Measurements from ENCODE around the gene KRT32. TPM values are rescaled to one million over a fixed set of nuclear protein-coding genes. Genes with fewer than 3 reads are reported as not detected.

The KRT32 gene
- total RNA-seq, 1 experiment from 2014 or later: 0.42 TPM

DNA sequence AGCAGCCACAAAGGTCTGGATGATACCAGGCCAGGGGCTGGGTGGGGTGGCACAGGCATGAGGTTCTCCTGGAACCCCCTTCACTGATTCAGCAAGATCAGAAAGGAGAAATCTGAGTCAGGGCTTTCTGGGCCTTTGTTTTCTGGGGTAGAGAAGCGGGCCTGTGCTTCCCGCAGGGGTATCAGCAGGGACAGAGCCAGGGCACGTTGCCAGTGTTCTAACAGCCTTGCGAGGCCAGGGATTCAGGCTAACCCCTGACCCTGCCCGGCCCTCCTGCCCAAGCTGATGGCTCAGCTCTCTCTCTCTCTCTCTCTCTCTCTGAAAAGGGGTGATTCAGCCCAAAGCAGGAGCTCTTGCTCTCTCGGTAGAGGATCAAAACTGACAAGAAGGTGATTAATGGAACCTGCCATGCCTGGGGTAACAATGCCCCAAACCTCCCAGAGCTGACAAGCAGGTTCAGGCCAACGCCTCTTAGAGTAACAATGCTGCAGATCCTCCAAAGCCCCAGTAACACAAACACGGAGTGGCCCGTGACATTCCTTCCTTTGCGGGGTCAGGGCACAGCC lies 40.2 kb upstream of the KRT32 start (continued):
- no peak for TF ChIP-seq SRF (IDR thresholded peaks at IDR 0.05; ENCODE audit: low read depth)
- TF ChIP-seq SP1 (IDR thresholded peaks at IDR 0.05; ENCODE audit: low read depth): no peak

DNA sequence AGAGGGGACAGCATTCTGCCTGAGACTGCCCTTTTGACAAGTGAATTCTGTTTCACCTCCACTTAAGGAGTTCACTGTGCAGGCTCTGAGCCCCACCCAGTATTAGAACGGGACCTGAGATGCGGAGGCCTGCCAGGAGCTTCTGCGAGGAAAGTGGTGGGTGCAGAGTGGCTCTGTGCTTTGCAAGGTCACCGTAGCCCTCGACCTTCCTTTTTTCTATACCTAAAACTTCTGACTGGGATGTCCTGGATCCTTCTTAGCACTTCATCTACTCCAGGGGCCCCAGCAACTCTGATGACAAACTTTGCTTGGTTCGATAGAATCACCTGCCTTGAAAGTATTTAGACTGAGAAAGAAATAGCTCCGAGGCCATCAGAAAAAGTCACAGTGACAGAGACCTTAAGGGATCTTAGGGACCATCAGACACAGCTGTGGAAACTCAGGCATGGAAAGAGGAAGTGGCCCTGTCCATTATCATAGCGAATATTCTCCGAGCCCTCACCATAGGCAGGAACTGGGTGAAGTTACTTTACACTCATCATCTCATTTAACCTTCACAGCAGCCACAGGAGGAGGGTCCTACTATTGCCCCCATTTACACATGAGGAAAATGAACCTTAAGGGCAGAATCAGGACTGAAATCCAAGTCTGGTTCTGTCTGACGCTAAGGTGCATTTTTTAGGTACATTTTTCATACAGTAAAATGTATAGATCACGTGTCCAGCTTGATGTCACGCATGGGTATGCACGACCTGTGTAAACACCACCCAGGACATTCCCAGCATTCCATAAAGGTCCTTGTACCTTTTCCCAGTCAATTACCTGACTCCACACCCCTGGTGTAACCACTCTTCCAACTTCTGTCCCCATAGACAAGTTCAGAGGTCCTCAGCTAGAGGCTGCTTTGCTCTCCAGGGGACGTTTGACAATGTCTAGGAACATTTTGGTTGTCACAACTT lies 38.9 kb upstream of the KRT32 start:
- intact Hi-C loops (cut with micrococcal nuclease): no loop called here
- ChIA-PET RAD21 (ENCODE audit: low non-redundant PET in 1 of 2, low total read pairs in 2 of 2, uncharacterized antibody in 2 of 2, unreplicated experiment in 2 of 2) (no interaction called here), CTCF (no interaction called here), POLR2A (interaction anchor here (1.3 kb wide), 1 partner anchor 10 kb away, joined by 4 read pairs; no protein-coding TSS in a partner anchor)
- Histone ChIP-seq H3K4me2 (ENCODE audit: low read length) (no peak overlapping the region), H3K27ac (ENCODE audit: low read depth, low read length) (no peak overlapping the region), H3K9me3 (ENCODE audit: control insufficient read depth in 1 of 2, insufficient read depth in 1 of 2, low read depth in 1 of 2, low read length in 2 of 2) (no peaks in the 10 kb centered on the region), H2AFZ (ENCODE audit: low read depth, low read length, poor library complexity, severe bottlenecking) (no peak overlapping the region), H3K27me3 (ENCODE audit: insufficient read depth, low read length) (no peaks in the 10 kb centered on the region), H3K4me3 (replicated peaks in 1 of 2; ENCODE audit: low read depth in 1 of 2, low read length in 2 of 2) (no peak overlapping the region), H3K9me2 (ENCODE audit: insufficient read depth) (no peaks in the 10 kb centered on the region), H4K20me1 (ENCODE audit: insufficient read depth) (no peaks in the 10 kb centered on the region), H3K36me3 (ENCODE audit: control insufficient read depth in 1 of 2, insufficient read depth in 2 of 2, low read length in 2 of 2) (no peaks in the 10 kb centered on the region), H3K79me2 (ENCODE audit: insufficient read depth, low read length) (no peaks in the 10 kb centered on the region), H3K4me1 (ENCODE audit: control insufficient read depth in 1 of 2, insufficient read depth in 2 of 2, low read length in 2 of 2) (peaks cover 8 to 45% of the 10 kb centered on the region in 2 experiments; a peak in 3 of 4 replicates), H3K9ac (ENCODE audit: low read length) (no peak overlapping the region)
- ATAC-seq (no peak), DNase-seq (ENCODE audit: low read depth, low spot score) (no peak)
- BruUV-seq (replicated peaks): no TSS peak
- TF ChIP-seq POLR2A (IDR thresholded peaks at IDR 0.05; ENCODE audit: borderline replicate concordance, extremely low read depth, insufficient read depth, insufficient read length): no peak
- TF ChIP-seq SRF (IDR thresholded peaks at IDR 0.05; ENCODE audit: low read depth): no peak
- no peak for TF ChIP-seq EGR1 (IDR thresholded peaks at IDR 0.05; ENCODE audit: low read depth)
- TF ChIP-seq YY1 (IDR thresholded peaks at IDR 0.05; ENCODE audit: extremely low read depth, insufficient replicate concordance, low read depth, low read length): no peak
- TF ChIP-seq TCF7L2 (IDR thresholded peaks at IDR 0.05; ENCODE audit: borderline replicate concordance, extremely low read depth, insufficient read depth, insufficient read length): no peak
- TF ChIP-seq CEBPB (IDR thresholded peaks at IDR 0.05; ENCODE audit: low read depth): no peak
- TF ChIP-seq, protein P1, sequence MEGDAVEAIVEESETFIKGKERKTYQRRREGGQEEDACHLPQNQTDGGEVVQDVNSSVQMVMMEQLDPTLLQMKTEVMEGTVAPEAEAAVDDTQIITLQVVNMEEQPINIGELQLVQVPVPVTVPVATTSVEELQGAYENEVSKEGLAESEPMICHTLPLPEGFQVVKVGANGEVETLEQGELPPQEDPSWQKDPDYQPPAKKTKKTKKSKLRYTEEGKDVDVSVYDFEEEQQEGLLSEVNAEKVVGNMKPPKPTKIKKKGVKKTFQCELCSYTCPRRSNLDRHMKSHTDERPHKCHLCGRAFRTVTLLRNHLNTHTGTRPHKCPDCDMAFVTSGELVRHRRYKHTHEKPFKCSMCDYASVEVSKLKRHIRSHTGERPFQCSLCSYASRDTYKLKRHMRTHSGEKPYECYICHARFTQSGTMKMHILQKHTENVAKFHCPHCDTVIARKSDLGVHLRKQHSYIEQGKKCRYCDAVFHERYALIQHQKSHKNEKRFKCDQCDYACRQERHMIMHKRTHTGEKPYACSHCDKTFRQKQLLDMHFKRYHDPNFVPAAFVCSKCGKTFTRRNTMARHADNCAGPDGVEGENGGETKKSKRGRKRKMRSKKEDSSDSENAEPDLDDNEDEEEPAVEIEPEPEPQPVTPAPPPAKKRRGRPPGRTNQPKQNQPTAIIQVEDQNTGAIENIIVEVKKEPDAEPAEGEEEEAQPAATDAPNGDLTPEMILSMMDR (IDR thresholded peaks at IDR 0.05 in 2 of 3, conservative IDR thresholded peaks at IDR 0.05 in 1 of 3; ENCODE audit: borderline replicate concordance in 1 of 3, insufficient read depth in 1 of 3, low read depth in 2 of 3, low read length in 2 of 3): no peak
- TF ChIP-seq, protein P2, sequence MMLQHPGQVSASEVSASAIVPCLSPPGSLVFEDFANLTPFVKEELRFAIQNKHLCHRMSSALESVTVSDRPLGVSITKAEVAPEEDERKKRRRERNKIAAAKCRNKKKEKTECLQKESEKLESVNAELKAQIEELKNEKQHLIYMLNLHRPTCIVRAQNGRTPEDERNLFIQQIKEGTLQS (IDR thresholded peaks at IDR 0.05): no peak
- TF ChIP-seq SP1 (IDR thresholded peaks at IDR 0.05; ENCODE audit: low read depth): no peak
- TF ChIP-seq POLR2AphosphoS5 (IDR thresholded peaks at IDR 0.05; ENCODE audit: low read depth, low read length): no peak
- TF ChIP-seq, protein P3, sequence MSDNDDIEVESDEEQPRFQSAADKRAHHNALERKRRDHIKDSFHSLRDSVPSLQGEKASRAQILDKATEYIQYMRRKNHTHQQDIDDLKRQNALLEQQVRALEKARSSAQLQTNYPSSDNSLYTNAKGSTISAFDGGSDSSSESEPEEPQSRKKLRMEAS (IDR thresholded peaks at IDR 0.05): no peak
- TF ChIP-seq ZNF274 (IDR thresholded peaks at IDR 0.05; ENCODE audit: low read depth, low read length): no peak
- TF ChIP-seq ZFX (IDR thresholded peaks at IDR 0.05): no peak
- TF ChIP-seq JUND (IDR thresholded peaks at IDR 0.05): no peak
